Activated CD4-positive, alpha-beta T cell treated with anti-CD3 and anti-CD28 coated beads for 48 hours (primary cell): ENCODE results near the gene CPEB4.
A peak's percentile ranks its signal among the peaks of the same experiment; 100 is the strongest.

Experiments used
- DNase-seq: peaks from one replicate; pipeline ENCODE4 v3.0.0-alpha.2; 2020

The CPEB4 gene

GRCh38 chr5:173916233-173916632, 28.1 kb downstream of the CPEB4 start:
- DNase-seq = no peak

- DNase-seq = peak; percentile 64
Observed at GRCh38 chr5:173917788-173918786, 29.9 kb downstream of the CPEB4 start.

GRCh38 chr5:173919443-173919842, 31.3 kb downstream of the CPEB4 start:
- DNase-seq = no peak

GRCh38 chr5:173920024-173920753, 32.0 kb downstream of the CPEB4 start:
- DNase-seq = no peak

GRCh38 chr5:173920866-173921555, 32.9 kb downstream of the CPEB4 start:
- DNase-seq = no peak

- DNase-seq = no peak
Observed at GRCh38 chr5:173922527-173922926, 34.4 kb downstream of the CPEB4 start.

GRCh38 chr5:173923218-173924095, 35.3 kb downstream of the CPEB4 start:
- no peak for DNase-seq

GRCh38 chr5:173924899-173925298, 36.8 kb downstream of the CPEB4 start:
- DNase-seq = no peak

GRCh38 chr5:173925449-173926071, 37.4 kb downstream of the CPEB4 start:
- peak; percentile 50 for DNase-seq

- DNase-seq = no peak
Observed at GRCh38 chr5:173926359-173926758, 38.2 kb downstream of the CPEB4 start.

- no peak for DNase-seq
Observed at GRCh38 chr5:173928871-173929574, 40.9 kb downstream of the CPEB4 start.

GRCh38 chr5:173932695-173933139, 44.6 kb downstream of the CPEB4 start:
- no peak for DNase-seq

GRCh38 chr5:173933901-173934300, 45.8 kb downstream of the CPEB4 start:
- no peak for DNase-seq

GRCh38 chr5:173935396-173935795, 47.2 kb downstream of the CPEB4 start:
- DNase-seq = no peak

- DNase-seq = no peak
Observed at GRCh38 chr5:173940269-173940668, 52.1 kb downstream of the CPEB4 start.

- no peak for DNase-seq
Observed at GRCh38 chr5:173941102-173941501, 53.0 kb downstream of the CPEB4 start.

GRCh38 chr5:173941758-173942401, 53.7 kb downstream of the CPEB4 start:
- no peak for DNase-seq

- DNase-seq = no peak
Observed at GRCh38 chr5:173944511-173944910, 56.4 kb downstream of the CPEB4 start.

GRCh38 chr5:173945160-173945559, 57.0 kb downstream of the CPEB4 start:
- no peak for DNase-seq

- no peak for DNase-seq
Observed at GRCh38 chr5:173946323-173946722, 58.2 kb downstream of the CPEB4 start.
